NCI-H446 treated with DMSO at 0.1 percent for 48 hours (cell line): ENCODE measurements around the gene RBMS1.

Source experiments
- DNase-seq: peaks from one replicate; lab custom pipeline; 2025; lab: John Stamatoyannopoulos, UW

Gene RBMS1

DNA sequence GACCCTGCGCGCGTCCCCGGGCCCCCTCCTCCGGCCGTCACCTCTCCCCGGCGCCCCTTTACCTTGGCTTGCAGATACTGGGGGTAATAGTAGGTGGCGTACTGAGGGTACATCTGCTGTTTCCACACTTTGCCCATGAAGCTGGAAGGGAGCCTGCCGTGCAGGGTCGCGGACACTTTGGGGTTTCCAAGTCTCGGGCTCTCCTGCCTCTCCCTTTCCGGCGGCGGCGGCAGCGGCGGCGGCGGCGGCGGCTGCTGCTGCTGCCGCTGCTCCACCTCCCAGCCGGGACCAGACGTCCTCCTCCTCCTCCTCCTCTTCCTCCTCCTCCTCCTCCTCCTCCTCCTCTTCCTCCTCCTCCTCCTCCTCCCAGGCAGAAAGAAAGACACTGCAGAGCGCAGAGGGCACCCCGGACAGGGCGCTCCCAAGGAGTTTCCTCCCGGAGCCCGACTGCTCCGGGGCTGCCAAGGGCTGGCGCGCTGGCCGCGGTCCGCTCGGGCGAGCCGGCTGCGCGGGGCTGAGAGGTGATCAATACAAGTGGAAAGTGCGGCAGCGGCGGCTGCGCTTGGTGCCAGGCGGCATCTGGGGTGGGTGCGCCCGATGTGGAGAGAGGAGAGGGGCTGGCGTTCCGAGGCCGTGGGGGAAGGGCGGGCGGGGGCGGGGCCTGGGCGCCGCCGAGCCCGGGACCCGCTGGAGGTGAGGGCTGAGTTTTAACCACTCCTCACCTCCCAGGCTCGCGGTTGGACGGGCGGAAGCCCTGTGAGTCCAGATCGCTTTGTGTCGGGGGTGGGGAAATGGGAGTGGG, at the start of gene RBMS1:
TSS of gene RBMS1 (minus strand) at position 581 of the 802 bp plus-strand sequence. CDS start at position 137, 444 bp downstream.
- DNase-seq, result no peak

GRCh38 chr2:160541745-160542144, 48.1 kb upstream of the RBMS1 start:
- no peak for DNase-seq

- DNase-seq, result no peak
Observed at GRCh38 chr2:160538559-160539355, 45.1 kb upstream of the RBMS1 start.

DNA sequence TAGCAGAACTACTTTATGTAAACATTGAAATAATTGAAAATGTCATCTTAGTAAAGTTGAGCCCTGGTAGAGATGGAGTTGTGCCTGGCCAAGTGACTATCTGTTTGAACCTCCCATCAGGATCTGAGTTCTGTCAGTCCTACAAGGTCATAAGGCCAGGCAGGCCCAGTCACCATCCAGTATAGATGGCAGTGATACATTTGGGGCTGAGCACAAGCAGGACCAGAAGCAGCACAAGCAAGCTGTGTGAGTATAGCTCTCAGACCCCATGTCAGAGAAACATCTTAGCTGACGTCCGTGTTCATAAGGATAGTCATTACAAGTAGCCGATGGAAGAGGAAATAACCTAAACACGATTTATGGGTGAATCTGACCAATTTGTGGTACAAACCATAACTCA, 44.5 kb upstream of the RBMS1 start:
- no peak for DNase-seq

- no peak for DNase-seq
Observed at GRCh38 chr2:160534996-160535395, 41.4 kb upstream of the RBMS1 start.

GRCh38 chr2:160534249-160534648, 40.6 kb upstream of the RBMS1 start:
- no peak for DNase-seq

- no peak for DNase-seq
Observed at GRCh38 chr2:160533482-160533881, 39.9 kb upstream of the RBMS1 start.

DNA sequence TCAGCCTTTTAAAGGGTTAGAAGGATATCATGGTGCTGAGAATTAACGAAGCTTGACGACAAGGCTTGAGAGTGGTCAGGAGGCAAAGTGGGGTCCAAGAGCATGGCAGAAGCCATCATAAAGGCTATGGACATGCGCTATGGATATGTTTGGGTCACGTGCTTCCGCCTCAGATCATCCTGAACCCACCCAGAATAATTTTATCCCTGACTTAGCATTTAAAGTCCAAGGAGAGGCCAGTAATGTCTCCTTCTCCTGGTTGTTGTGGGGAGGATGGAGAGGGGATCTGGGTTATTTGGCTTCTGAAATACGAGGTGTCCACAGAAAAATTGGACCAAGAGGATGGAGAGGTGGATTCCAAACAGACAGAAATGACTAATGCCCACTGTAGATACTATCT, 38.8 kb upstream of the RBMS1 start:
- DNase-seq, result no peak

DNA sequence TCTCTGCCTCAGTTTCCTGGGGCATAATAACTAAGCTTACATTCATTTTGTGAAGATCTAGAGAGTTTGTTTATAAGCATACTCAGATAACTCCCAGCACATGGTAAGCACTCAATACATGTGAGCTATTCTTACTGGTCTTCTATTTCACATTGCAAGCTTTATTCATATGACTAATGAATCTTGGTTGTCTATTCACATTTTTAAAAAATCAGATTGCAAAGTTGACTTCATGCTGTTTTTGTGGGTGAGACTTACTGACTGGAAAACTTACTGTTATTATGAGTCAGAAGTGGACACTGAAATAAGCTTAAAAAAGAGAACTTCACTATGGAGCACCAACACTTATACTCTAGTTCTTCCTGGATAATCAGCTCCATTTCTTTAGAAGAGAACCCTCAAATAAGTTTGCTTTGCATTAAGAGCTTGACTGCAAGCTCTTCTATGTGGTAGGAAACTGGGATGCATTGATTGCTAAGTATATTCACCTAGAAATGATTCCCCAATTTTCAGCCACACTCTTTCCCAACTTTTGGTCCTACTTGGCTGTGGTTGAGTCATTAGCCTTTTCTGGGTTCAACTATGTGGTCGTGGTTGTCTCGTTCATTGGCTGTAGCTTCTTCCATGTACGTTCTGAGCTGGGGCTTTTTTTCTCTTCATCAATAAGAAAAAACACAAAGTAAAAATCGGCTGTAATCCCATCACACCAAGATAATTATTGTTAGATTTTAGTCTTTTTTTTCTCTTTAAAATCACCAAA, 29.5 kb upstream of the RBMS1 start:
- DNase-seq, result no peak

- no peak for DNase-seq
Observed at GRCh38 chr2:160517731-160518130, 24.1 kb upstream of the RBMS1 start.

DNA sequence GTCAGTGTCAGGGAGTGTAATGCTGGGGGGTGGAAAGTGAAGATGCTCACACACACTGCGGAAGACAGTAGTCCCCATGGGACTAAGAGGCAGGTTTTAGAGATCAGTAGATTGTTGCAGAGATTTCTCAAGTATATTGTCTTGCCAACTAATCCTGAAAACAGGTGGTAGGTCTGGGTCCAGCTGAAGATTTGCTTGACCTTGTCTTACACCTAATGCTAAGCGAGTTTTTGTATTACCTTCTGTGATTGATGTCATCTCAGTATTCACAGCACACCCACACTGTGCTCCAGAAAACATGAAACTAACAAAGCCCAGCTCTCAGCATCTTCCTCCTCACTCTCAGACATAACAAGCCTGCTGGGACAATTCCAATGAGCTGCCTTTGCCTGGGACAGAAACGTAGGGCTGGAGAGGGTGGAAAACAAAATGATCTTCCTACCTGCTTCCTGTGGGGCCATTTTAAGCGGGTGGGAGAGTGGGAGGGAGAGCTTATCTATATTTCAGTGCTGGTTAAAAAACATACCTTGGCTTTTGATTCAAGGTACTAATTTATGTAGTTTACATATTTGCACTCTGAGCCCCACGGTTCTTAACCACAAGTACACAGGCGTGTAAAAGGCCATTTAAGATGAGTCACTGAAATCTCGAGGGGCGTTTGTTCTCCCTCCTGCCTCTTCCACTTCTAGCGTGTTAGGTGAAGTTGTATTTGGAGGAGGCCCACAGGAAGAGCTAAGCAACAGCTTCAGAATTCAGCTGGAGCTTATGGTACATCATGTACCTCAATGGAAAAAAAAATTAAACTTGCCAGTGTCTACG, 23.1 kb upstream of the RBMS1 start:
- DNase-seq, result no peak

- DNase-seq, result no peak
Observed at GRCh38 chr2:160515120-160515519, 21.5 kb upstream of the RBMS1 start.

GRCh38 chr2:160513120-160513519, 19.5 kb upstream of the RBMS1 start:
- no peak for DNase-seq

DNA sequence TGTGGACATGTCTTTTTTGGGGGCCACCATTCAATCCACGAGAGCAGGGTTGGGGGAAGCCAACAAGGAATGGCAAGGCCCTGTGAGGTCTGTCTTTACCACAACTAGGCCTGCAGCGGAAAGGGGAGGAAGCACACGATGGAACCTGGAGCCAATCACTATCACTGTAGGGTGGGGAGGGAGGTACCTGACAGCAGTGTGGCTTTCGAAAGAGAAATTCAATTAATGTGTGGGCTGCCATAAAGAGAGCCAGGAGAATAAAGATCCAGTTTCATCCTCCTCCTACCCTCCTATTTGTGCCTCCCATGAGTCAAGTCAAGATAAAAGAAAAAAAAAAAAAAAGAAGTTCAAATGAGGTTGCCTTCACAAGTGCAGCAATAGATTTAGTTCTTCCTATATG, 18.9 kb upstream of the RBMS1 start:
- DNase-seq, result no peak

DNA sequence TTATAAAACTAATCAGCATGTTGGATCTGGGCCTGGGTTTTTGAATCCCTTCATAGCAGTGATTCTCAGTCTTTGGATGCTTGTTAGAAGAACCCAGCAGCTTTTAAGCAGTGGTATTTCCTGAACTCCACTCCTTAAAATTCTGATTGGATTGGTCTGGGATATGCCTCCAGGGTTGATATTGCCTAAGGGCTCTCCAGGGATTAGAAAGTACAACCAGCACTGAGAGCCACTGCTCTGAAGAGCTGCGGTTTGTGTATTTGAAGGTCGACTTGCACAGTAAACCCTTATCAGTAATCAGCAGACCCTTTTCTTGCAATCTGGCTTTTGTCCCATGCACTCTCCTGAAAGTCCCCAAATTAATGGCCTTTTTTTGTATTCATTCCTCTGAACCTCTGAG, 17.0 kb upstream of the RBMS1 start:
- DNase-seq, result no peak

DNA sequence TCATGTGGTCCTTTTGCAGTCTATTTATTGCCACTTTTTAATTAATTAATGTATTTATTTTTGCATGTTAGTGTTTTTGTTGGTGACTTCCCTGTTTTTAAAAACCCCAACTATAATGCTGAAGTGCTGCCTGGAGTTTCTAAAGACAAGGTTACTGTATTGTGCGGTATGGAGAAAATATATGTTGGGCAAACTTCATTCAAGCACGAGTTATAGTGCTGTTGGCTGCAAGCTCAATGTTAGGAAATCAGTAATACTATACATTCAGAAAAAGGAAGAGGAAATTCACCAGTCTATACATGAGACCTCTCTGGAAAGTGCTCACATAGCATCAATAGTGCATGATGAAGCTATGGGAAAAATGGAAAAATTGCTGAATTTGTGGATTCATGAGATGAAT, 15.4 kb upstream of the RBMS1 start:
- DNase-seq, result no peak

- no peak for DNase-seq
Observed at GRCh38 chr2:160507464-160507863, 13.9 kb upstream of the RBMS1 start.

DNA sequence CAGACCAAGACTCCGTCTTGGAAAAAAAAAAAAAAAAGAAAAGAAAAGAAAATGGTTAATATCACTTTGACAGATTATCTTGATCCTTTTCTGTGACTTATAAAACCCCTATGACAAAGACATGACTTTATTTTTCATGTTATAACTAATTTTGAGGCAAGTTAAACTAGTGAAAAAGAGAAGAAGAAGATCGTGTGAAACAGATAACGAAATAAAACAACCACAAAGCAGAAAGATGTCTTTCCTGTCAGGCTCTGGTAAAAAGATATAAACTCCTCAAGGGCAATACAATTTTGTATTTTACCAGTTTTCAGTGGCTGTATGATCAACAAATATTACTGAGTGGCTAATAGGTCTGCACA, 13.4 kb upstream of the RBMS1 start:
- no peak for DNase-seq

- no peak for DNase-seq
Observed at GRCh38 chr2:160506371-160507045, 12.9 kb upstream of the RBMS1 start.

GRCh38 chr2:160505256-160505655, 11.6 kb upstream of the RBMS1 start:
- no peak for DNase-seq

DNA sequence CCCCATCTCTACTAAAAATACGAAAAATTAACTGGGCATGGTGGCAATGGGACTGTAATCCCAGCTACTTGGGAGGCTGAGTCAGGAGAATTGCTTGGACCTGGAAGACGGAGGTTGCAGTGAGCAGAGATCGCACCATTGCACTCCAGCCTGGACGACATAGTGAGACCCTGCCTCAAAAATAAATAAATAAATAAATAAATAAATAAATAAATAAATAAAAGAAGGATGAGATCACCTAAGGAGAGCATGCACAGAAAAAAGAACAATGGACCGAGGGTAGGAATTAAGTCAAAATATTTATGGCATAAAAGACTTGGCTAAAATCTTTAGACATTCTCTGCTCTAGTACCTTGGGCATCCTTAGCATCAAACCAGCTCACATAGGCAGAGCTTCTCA, 8.9 kb upstream of the RBMS1 start:
- DNase-seq, result no peak
